DMS79 treated with DMSO at 0.1 percent for 48 hours (cell line): Measurements from ENCODE around the gene CAMTA1.

Experiments
- DNase-seq: peaks from one replicate; lab custom pipeline; 2025; lab: John Stamatoyannopoulos, UW

CAMTA1 gene

GRCh38 chr1:7196036-7196911, 411.0 kb downstream of the CAMTA1 start:
- no peak for DNase-seq

DNA sequence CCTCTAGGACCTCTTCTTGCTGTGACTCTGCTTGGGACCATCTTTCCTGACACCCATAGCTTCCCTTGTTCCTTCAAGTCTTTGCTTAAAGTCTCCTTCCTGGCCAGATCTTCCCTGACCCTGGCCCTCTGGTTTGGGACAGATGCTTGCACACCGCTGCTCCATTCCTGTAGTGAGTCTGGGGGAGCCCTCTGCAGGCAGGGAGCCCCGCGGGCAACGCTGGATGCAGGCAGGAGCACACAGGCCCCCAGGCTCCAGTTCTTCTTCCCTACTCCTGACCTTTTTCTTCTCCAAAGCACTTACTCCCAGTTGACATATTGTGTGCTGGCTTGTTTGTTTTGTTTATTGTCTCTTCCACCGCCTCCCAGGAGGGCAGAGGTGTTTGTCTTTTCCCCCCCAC, 413.4 kb downstream of the CAMTA1 start:
- DNase-seq, result no peak

DNA sequence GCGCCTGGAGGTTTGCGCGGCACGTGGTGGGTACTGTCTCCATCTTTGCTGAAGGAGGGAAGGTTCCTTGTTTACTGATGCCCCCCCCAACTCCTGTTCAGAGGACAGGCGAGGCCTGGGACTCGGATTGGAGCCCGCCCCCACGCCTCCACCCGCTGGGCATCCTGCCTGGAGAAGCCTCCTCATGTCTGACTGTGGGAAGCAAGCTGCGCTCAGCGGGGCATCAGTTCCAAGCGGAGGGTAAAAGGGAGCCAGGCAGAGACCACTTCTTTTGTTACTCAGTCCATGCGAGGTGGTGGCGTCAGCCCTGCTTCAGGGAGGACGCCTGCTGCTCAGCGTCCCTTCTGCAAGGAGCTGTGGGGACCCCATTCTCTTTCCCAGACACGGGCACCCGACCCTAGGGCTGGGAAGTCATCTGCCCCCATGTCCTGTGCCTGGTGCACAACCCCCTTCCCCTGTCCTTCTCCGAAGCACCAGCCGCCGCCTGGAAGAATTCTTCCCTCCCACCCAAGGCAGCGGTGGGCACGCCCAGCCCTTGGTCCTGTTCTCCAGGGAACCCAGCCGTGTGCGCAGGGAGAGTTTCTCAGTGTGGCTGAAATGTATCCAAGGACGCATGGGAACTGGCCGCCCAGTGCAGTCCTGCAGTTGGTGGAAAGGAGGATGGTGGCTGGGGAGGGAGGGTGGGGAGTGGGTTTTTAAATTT, 414.0 kb downstream of the CAMTA1 start:
- no peak for DNase-seq

GRCh38 chr1:7207875-7208646, 422.8 kb downstream of the CAMTA1 start:
- DNase-seq, result peak; percentile 51

GRCh38 chr1:7208647-7209180, 423.5 kb downstream of the CAMTA1 start:
- no peak for DNase-seq

GRCh38 chr1:7209336-7209735, 424.1 kb downstream of the CAMTA1 start:
- peak; percentile 16 for DNase-seq

DNA sequence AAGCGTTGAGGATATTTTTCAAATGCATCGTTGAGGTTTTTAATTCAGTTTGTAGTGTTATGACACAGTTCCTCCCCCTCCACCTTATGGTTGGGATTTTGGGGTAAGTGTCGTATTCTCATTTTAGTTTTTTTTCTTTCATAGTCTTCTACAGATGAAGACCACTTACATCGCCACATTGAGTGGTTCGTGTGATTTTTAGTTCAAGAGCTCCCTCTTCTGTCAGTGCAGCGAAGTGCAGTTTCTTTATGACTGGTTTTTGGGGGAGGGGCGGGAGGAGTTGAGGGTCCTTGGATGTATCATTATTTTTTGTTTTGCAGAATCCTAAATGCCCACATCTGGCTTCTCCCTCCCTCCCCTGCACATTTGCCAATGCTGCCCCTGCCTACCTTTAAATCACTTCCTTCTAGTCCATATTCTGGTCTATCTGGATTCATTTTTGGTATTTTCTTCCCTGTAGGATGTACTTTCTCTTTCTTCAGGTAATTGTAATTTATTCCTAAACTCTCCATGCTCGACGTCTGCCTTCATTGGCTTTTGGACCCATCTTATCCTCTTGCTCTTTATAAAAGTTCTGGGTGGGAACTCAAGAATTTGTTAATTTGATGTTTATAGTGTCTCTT, 433.1 kb downstream of the CAMTA1 start:
- DNase-seq, result peak; percentile 92

- peak; percentile 98 for DNase-seq
Observed at GRCh38 chr1:7219031-7219430, 433.8 kb downstream of the CAMTA1 start.

- no peak for DNase-seq
Observed at GRCh38 chr1:7220007-7220406, 434.8 kb downstream of the CAMTA1 start.

DNA sequence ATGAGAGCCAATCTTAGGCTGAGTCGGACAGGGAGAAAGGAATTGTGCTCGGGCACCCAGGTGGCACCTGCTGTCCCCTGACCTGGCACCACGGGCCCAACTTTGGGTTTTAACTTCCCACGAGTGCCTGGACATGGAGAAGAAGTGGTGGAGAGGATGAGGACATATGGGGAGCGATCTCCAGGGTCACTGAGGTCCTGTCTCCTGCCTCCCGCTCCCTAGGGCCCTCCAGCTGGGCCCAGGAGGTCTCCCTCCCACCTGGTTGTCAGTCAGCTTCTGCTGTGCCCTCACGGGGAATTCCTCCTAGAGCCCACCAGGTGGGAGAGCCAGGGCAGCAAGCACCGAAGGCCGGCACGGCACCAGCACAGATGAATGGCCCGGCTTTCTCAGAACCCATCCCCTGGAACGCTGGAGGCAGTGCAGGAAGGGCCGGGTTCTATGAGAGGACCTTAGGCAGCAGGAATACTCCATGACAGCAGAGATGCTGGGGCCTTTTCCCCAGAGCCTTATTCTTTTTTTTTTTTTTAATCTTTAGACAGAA, 435.5 kb downstream of the CAMTA1 start:
- DNase-seq, result no peak

GRCh38 chr1:7221826-7222694, 436.8 kb downstream of the CAMTA1 start:
- DNase-seq, result no peak

DNA sequence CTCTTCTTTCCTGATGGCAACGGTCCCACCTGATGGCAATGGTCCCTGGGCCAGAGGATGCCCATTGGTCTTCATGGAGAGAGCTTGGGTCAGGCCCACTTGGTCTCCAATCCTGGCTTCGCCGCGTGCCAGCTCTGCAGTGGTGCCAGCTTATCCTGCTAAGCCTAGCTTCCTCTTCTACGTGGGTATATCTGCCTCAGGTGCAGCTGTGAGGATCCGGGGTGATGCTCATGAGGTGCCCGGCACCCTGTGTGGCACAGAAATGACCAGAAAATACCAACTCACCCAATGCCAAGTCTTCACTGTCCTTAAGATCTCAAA, 437.4 kb downstream of the CAMTA1 start:
- DNase-seq, result no peak

DNA sequence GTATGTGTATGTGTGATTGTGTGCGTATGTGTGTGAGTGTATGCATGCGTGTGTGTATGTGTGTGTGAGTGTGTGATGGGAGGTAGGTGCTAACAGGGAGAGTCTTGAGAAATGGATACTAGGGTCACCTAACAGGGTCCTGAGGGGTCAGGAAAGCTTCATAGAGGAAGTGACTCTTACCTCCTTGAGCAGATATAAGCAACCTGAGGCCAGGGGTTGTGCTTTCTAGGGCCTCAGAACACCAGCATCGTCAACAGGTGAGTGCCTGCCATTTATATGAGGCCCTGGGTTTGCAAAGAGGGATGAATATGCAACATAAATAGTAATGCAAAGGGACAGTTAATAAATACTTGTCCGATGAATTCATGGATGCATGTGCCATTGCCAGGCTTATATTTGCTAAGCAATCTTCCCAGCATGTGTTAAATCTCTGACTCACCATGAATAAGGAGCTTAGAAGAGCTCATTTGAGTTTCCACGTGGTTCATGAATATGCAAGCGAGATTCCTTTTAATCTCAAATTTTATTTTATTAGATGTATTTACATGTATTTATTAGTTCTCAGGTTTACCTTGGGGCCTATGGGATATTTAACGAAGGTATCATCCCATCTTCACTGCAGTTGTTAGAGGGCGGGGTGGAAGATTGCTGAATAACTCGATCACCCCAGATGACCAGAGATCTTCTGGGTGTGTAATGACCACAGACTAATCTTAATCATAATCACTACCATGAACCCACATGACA, 438.3 kb downstream of the CAMTA1 start:
- peak; percentile 36 for DNase-seq

- no peak for DNase-seq
Observed at GRCh38 chr1:7224081-7224534, 438.9 kb downstream of the CAMTA1 start.

GRCh38 chr1:7224644-7225043, 439.4 kb downstream of the CAMTA1 start:
- peak; percentile 95 for DNase-seq

DNA sequence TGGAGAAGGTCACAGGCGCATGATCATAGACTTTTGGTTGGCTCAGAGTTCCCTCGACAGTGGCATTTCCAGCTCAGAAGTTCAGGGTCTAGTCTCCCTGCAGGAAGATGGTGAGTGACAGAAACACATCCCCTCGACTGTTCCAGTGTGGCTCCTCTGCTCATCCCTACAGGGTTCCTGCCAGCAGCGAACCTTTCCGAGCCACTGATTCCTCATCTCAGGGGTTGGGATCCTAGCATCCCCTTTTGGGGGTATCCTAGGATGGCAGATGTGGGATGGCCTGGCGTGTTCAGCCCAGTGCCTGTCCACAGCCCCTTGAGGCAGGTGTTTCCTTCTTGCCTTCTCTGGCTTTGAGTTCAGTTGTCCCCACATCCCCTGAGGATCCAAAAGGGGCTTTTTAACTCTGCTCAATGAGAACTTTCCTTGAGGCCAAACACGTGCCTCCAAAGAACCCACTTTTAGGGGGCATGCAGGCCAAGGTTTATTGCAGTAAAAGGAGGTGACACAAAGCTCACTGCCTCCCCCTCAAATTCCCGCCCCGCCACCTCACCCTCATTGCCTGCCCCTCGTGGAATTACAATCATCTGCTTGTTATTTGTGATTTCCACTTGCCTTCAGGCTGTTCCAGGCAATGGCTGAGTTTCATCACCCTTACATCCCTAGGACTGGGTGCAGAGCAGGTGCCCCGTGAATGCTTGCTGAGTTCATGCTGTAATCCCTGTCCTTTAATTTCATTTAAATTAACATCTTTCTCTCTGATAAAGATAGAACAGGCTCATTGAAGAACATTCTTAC, 440.7 kb downstream of the CAMTA1 start:
- no peak for DNase-seq

DNA sequence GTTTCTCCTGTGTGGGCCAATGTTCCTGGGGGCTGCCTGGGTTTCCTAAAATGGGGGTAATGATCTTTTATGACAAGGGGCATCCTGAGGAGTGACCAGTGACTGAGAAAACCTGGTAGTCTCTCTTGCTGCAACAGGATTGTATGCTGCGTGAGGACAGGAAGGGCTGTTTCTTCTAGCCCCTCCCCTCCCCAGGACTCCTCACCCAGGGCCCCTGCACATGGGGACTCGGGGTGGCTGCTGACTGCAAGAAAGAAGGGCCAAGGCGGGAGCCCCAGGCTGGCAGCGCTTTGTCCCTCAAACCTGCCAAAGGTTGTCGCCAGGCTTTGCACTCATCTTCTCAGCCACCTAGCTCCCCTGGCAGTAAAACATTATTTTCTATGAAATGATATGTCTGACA, 442.4 kb downstream of the CAMTA1 start:
- no peak for DNase-seq

- no peak for DNase-seq
Observed at GRCh38 chr1:7228252-7228961, 443.2 kb downstream of the CAMTA1 start.
